ENCODE data around the gene TRPM3.
A peak's percentile ranks its signal among the peaks of the same experiment; 100 is the strongest.

TRPM3 gene

DNA sequence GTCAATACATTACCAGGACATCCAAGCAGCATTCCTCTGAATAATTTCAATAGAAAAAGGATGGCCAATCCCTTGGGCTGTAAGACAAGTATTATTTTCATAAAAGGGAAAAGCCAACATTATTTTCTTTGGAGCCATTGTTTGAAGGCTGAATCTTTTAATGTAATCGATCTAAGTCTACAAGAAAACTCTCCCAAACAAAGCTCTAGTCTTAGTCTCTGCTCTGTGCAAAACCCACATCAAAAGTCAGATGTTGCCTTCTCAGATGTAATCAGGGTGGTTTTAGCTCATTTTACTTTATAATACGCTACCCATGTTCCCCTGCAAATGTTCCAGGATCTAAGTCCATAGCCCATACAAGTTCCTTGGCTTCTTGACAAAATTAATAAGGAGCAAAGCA lies 325.6 kb downstream of the TRPM3 start:
- no peak overlapping the region for H3K4me3 ChIP-seq (replicated peaks; ENCODE audit: low read depth, low read length)
- TF ChIP-seq, protein P1, sequence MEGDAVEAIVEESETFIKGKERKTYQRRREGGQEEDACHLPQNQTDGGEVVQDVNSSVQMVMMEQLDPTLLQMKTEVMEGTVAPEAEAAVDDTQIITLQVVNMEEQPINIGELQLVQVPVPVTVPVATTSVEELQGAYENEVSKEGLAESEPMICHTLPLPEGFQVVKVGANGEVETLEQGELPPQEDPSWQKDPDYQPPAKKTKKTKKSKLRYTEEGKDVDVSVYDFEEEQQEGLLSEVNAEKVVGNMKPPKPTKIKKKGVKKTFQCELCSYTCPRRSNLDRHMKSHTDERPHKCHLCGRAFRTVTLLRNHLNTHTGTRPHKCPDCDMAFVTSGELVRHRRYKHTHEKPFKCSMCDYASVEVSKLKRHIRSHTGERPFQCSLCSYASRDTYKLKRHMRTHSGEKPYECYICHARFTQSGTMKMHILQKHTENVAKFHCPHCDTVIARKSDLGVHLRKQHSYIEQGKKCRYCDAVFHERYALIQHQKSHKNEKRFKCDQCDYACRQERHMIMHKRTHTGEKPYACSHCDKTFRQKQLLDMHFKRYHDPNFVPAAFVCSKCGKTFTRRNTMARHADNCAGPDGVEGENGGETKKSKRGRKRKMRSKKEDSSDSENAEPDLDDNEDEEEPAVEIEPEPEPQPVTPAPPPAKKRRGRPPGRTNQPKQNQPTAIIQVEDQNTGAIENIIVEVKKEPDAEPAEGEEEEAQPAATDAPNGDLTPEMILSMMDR (IDR thresholded peaks at IDR 0.05; ENCODE audit: low read length, missing control alignments): no peak
- DNase-seq (ENCODE audit: low read depth): no peak

DNA sequence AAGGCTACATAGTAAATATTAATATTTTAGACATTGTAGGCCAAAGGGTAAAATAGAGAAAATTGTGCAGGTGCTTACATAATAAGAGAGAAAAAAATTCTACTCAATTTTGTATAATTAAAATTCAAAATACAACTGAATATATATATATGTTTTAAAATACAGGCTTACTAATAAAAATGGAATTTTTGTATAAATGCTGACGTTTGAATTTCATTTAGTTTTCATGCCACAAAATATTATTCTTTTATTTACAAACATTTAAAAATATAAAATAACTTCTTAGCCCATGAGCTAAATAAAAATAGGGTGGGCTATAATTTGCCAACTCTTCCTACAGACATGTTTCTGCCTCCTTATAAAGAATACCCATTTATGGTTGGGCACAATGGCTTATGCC lies 328.6 kb downstream of the TRPM3 start:
- H3K4me3 ChIP-seq (replicated peaks; ENCODE audit: low read depth, low read length): no peak overlapping the region
- TF ChIP-seq, protein P1 (IDR thresholded peaks at IDR 0.05; ENCODE audit: low read length, missing control alignments): no peak
- no peak for DNase-seq (ENCODE audit: low read depth)

DNA sequence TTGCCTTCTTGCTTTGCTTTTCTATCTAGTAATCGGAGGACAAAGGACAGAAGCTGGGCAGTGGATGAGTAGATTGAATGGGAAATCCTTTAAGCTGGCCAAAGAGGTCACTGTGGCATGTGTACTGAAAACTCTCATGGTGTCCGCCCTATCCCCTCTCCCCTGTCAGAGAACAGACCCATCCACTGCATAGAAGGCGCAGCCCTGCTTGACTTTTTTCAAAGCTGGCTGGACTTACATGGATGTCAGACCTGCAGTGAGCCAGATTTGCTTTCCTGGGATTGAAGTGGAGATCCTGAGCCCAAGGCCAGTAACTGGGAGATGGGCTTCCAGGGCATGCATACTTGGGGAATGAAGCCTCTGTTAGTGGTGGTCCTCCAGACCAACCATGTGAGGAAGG lies 329.5 kb downstream of the TRPM3 start:
- DNase-seq (ENCODE audit: low read depth): no peak
- H3K4me3 ChIP-seq (replicated peaks; ENCODE audit: low read depth, low read length): no peak overlapping the region
- TF ChIP-seq, protein P1 (IDR thresholded peaks at IDR 0.05; ENCODE audit: low read length, missing control alignments): no peak

DNA sequence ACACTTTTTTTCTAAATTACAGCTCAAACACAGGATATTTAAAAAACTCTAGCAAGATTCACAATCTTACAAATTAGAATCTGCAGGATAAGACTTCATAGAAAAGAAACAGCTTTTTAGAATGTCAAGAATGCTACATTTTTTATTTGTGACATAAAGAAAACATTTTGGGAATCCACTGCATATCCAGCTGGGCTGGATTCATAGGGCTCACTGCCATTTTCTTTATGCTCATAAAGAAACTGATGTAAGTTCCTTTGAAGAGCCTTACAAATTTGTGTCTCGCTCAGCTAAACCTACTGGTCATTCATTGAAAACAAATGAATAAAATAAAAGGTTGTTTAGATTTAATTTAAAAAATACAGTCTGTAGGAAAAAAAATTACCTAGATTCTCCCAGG lies 332.3 kb downstream of the TRPM3 start:
- H3K4me3 ChIP-seq (replicated peaks; ENCODE audit: low read depth, low read length): no peak overlapping the region
- TF ChIP-seq, protein P1 (IDR thresholded peaks at IDR 0.05; ENCODE audit: low read length, missing control alignments): no peak
- peak; percentile 2 for DNase-seq (ENCODE audit: low read depth)

DNA sequence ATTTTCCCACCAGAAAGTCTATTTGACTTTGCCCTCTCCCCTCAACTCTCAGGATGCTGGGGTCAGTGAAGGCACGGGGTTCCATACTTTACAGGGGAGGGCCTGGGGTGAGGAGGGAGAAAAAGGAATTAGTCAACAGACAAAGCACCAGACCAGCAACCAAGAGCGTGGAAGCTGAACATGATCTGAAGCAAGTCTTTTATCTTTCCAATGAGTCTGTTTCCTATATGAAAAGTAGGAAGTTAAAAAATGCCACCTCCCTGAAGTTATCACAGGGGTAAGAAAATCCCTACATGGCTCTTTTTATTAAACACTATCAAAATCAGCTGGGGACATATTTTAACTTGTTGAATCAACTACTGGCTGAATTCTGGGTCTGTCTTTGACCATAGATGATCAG lies 337.0 kb downstream of the TRPM3 start:
- no peak for DNase-seq (ENCODE audit: low read depth)
- TF ChIP-seq, protein P1 (IDR thresholded peaks at IDR 0.05; ENCODE audit: low read length, missing control alignments): no peak
- H3K4me3 ChIP-seq (replicated peaks; ENCODE audit: low read depth, low read length): no peak overlapping the region

DNA sequence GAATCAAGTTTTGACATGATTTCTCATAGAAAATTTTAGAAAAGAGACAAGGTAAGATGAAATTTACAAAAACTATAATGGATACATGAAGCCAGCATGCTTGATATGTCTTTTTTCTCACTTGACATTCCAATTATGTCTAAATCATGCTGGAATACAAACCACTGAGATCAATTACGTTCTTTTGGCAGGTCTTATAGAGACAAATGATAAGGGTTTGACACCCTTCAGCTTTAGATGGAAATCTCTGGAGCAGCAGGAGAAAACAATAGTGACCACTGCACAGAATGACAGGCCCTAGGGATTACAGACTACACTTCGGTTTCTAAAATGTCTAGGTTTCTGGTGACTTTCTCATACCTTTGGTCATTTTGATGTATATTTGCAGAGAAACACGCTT lies 342.9 kb downstream of the TRPM3 start:
- TF ChIP-seq, protein P1 (IDR thresholded peaks at IDR 0.05; ENCODE audit: low read length, missing control alignments): no peak
- no peak for DNase-seq (ENCODE audit: low read depth)

DNA sequence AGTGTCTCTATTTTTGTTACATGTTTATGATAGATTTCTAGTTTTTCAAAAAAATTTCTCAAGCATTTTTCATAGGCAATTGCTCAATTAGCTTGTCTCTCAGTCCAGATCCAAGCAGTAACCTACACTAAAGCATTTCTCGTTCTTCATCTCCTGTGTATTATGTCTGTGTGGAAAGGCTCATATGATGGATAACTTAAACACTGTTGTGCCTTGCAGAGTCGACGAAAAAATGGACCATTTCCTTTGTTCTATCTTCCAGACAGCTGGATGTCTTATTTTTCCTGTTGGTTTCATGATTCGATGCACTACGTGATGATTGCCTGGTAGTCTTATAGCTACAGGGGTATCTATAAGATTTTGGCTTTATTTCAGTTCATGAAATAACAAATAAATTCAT lies 347.8 kb downstream of the TRPM3 start:
- TF ChIP-seq, protein P1 (IDR thresholded peaks at IDR 0.05; ENCODE audit: low read length, missing control alignments): no peak

More for the DNA sequence above, 342.9 kb downstream of the TRPM3 start:
- no peak overlapping the region for H3K4me3 ChIP-seq (replicated peaks; ENCODE audit: low read depth, low read length)

More for the DNA sequence above, 347.8 kb downstream of the TRPM3 start:
- H3K4me3 ChIP-seq (replicated peaks; ENCODE audit: low read depth, low read length): no peak overlapping the region
- DNase-seq (ENCODE audit: low read depth): no peak
